Cardiac fibroblast (primary cell): ENCODE results near the gene FBXO11.

Experiments
- DNase-seq, 2 donors: peaks; one replicate each; pipeline versions ENCODE4 v3.0.0 to v3.0.0-alpha.2; 2010; ENCODE audit warnings: low read depth in 2 of 2
- H3K4me3 ChIP-seq, 2 donors: replicated peaks in 1 of 2; 1 replicate in 1 of 2; 2 replicates in 1 of 2; pipeline ENCODE4 v1.5.1; 2011; ENCODE audit warnings: low read depth in 2 of 2, low read length in 2 of 2, mild to moderate bottlenecking in 2 of 2, moderate library complexity in 1 of 2
- CTCF ChIP-seq: IDR thresholded peaks from one replicate; pipeline ENCODE4 v1.5.1; 2011; ENCODE audit warnings: low read depth, mild to moderate bottlenecking, low read length, inconsistent platforms

The FBXO11 gene

GRCh38 chr2:47896450-47896968 is 9.8 kb downstream of the FBXO11 start:
- TF ChIP-seq CTCF, result no peak
- DNase-seq, result no peak
- no peak overlapping the region for H3K4me3 ChIP-seq

DNA sequence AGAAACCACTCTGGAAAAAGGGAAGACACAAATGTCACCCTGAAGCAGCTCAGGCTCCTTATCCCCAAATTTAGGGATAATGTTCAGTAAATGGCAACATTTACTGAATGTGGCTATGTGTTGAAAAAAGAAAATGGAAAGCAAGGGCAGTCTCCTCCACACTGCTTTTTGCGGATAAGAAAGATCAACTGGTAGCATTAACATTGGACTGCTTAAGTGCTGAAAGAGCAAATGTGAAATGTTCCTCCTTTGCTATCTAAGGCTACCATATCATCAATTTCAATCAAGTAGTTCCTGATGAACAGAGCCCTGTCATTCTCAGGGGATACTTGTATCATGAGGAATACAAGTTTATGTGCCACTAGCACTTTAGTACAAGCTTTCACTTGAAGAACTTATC is 12.5 kb downstream of the FBXO11 start:
- TF ChIP-seq CTCF, result no peak
- DNase-seq, result no peak
- H3K4me3 ChIP-seq, result no peak overlapping the region

DNA sequence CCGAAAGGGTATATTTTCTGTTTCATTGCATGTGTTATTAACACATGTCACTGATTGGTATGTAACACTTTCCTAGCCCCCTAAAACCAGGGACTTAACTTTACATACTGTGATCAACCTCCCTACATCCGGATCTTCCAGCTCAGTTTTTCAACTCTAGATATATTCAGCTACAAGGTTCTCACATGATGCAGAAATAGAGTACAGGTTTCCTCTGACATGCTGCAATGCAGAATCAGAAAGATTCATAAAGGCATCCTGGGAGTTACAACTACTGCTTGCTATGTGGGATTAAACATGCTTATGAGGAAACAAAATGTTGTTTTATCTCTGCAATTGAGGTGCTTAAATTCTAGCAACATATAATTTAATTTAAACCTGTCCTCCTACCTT is 14.0 kb downstream of the FBXO11 start:
- DNase-seq, result no peak
- no peak for TF ChIP-seq CTCF
- no peak overlapping the region for H3K4me3 ChIP-seq

GRCh38 chr2:47891369-47892337 is 14.6 kb downstream of the FBXO11 start:
- H3K4me3 ChIP-seq, result no peak overlapping the region
- TF ChIP-seq CTCF, result no peak
- DNase-seq, result peak; percentile 40 to 84

- peak in 1 of 2 donors; percentile 90 for DNase-seq
- H3K4me3 ChIP-seq, result no peak overlapping the region
- TF ChIP-seq CTCF, result no peak
Measured at GRCh38 chr2:47890711-47891368, 15.5 kb downstream of the FBXO11 start.

- DNase-seq, result no peak
- H3K4me3 ChIP-seq, result no peak overlapping the region
- TF ChIP-seq CTCF, result no peak
Measured at GRCh38 chr2:47888581-47889280, 17.6 kb downstream of the FBXO11 start.
